ENCODE results near the gene SLC24A1.

The SLC24A1 gene

GRCh38 chr15:65650312-65651041 lies 28.7 kb downstream of the SLC24A1 start:
- TF ChIP-seq MYC (IDR thresholded peaks at IDR 0.05; ENCODE audit: low read depth, low read length): no peak
- TF ChIP-seq, protein P1, sequence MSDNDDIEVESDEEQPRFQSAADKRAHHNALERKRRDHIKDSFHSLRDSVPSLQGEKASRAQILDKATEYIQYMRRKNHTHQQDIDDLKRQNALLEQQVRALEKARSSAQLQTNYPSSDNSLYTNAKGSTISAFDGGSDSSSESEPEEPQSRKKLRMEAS (IDR thresholded peaks at IDR 0.05; ENCODE audit: low read depth, low read length): no peak
- TF ChIP-seq POLR2A (IDR thresholded peaks at IDR 0.05; ENCODE audit: extremely low read depth, insufficient read length): no peak
- no peak for TF ChIP-seq CTCF (IDR thresholded peaks at IDR 0.05; ENCODE audit: low read depth, low read length)
- H3K4me3 ChIP-seq (ENCODE audit: low read depth, low read length): no peak overlapping the region
- no peak for DNase-seq (ENCODE audit: low read depth)

DNA sequence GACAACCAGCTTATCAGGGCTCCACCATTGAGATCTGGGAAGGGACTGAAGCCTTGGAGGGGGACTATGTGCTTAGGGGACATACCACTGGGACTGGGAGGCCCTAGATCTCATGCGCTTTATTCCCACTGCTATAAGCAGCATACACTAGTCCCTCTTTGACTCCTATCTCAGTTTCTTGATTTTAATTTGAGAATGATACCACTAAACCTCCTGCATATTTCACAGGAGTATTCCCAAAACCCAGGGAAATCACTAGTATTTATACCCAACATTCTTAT lies 29.2 kb downstream of the SLC24A1 start:
- TF ChIP-seq POLR2A (IDR thresholded peaks at IDR 0.05; ENCODE audit: extremely low read depth, insufficient read length): no peak
- TF ChIP-seq, protein P1 (IDR thresholded peaks at IDR 0.05; ENCODE audit: low read depth, low read length): no peak
- TF ChIP-seq CTCF (IDR thresholded peaks at IDR 0.05; ENCODE audit: low read depth, low read length): no peak
- no peak for TF ChIP-seq MYC (IDR thresholded peaks at IDR 0.05; ENCODE audit: low read depth, low read length)
- DNase-seq (ENCODE audit: low read depth): no peak
- no peak overlapping the region for H3K4me3 ChIP-seq (ENCODE audit: low read depth, low read length)

- no peak for DNase-seq (ENCODE audit: low read depth)
- TF ChIP-seq POLR2A (IDR thresholded peaks at IDR 0.05; ENCODE audit: extremely low read depth, insufficient read length) (no peak), MYC (IDR thresholded peaks at IDR 0.05; ENCODE audit: low read depth, low read length) (no peak), CTCF (IDR thresholded peaks at IDR 0.05; ENCODE audit: low read depth, low read length) (no peak)
- TF ChIP-seq, protein P1 (IDR thresholded peaks at IDR 0.05; ENCODE audit: low read depth, low read length): no peak
- H3K4me3 ChIP-seq (ENCODE audit: low read depth, low read length): no peak overlapping the region
Measured at GRCh38 chr15:65651831-65652749, 30.4 kb downstream of the SLC24A1 start.

DNA sequence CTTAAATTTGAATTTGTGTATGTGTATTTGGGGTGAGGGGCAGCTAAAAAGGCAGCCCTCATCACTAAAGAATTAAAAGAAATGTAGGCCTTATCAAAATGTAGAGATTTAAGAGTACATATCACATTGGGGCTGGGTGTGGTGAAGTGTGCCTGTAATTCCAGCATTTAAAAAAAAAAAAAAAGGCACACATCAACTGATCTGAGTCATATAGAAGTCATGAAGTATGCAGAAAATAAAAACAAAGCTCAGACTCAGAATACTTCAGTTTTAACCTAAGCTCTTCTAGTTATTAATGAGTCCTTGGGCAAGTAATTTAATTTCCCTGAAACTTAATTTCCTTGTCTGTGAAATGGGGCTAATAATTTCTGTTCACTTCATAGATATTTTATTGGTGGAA lies 31.6 kb downstream of the SLC24A1 start:
- TF ChIP-seq POLR2A (IDR thresholded peaks at IDR 0.05; ENCODE audit: extremely low read depth, insufficient read length) (no peak), CTCF (IDR thresholded peaks at IDR 0.05; ENCODE audit: low read depth, low read length) (no peak), MYC (IDR thresholded peaks at IDR 0.05; ENCODE audit: low read depth, low read length) (no peak)
- TF ChIP-seq, protein P1 (IDR thresholded peaks at IDR 0.05; ENCODE audit: low read depth, low read length): no peak
- DNase-seq (ENCODE audit: low read depth): no peak
- no peak overlapping the region for H3K4me3 ChIP-seq (ENCODE audit: low read depth, low read length)

- no peak overlapping the region for H3K4me3 ChIP-seq (ENCODE audit: low read depth, low read length)
- DNase-seq (ENCODE audit: low read depth): no peak
- no peak for TF ChIP-seq MYC (IDR thresholded peaks at IDR 0.05; ENCODE audit: low read depth, low read length)
- no peak for TF ChIP-seq CTCF (IDR thresholded peaks at IDR 0.05; ENCODE audit: low read depth, low read length)
- TF ChIP-seq POLR2A (IDR thresholded peaks at IDR 0.05; ENCODE audit: extremely low read depth, insufficient read length): no peak
- TF ChIP-seq, protein P1 (IDR thresholded peaks at IDR 0.05; ENCODE audit: low read depth, low read length): no peak
Measured at GRCh38 chr15:65653801-65654521, 32.2 kb downstream of the SLC24A1 start.

Measured in NB4 (cell line).